Measurements from ENCODE around the gene PLXDC2.
A peak's percentile ranks its signal among the peaks of the same experiment; 100 is the strongest.

PLXDC2 gene

DNA sequence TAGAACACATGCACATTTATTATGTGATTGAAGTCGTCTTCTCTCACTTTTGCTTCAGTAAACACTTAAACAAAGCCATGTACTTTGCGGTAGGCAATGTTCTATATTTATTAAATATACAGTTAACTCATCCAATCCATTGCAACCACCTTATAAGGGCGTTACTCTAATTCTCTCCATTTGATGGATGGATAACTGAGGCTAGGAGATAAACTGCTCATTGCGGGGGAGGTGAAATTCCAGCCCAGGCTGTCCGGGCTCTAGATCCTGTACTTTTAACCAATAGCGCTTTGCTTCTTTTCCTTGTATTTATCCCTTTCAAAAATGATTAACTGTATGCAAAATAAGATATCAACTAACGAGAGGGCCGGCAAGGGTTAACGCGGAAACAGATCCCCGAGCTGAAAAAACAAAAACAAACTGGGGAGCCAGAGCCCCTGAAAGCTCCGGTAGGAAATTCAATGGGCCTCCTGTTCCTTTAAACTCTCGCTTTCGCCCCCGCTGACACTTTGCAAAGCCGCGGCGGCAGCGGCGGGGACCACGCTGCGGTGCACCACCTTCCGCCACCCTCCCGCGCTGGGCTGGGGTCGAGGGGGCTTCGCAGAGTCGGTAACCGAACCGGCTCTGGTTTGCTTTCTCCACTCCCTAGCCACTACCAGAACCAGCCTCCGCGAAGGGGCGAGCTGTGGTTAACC is 1.0 kb upstream of the PLXDC2 start:
- no peak for FAIRE-seq
- TF ChIP-seq, protein P1, sequence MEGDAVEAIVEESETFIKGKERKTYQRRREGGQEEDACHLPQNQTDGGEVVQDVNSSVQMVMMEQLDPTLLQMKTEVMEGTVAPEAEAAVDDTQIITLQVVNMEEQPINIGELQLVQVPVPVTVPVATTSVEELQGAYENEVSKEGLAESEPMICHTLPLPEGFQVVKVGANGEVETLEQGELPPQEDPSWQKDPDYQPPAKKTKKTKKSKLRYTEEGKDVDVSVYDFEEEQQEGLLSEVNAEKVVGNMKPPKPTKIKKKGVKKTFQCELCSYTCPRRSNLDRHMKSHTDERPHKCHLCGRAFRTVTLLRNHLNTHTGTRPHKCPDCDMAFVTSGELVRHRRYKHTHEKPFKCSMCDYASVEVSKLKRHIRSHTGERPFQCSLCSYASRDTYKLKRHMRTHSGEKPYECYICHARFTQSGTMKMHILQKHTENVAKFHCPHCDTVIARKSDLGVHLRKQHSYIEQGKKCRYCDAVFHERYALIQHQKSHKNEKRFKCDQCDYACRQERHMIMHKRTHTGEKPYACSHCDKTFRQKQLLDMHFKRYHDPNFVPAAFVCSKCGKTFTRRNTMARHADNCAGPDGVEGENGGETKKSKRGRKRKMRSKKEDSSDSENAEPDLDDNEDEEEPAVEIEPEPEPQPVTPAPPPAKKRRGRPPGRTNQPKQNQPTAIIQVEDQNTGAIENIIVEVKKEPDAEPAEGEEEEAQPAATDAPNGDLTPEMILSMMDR (IDR thresholded peaks at IDR 0.05; ENCODE audit: insufficient read depth, missing control alignments) = no peak
- DNase-seq (ENCODE audit: insufficient read length, low spot score) = no peak

DNA sequence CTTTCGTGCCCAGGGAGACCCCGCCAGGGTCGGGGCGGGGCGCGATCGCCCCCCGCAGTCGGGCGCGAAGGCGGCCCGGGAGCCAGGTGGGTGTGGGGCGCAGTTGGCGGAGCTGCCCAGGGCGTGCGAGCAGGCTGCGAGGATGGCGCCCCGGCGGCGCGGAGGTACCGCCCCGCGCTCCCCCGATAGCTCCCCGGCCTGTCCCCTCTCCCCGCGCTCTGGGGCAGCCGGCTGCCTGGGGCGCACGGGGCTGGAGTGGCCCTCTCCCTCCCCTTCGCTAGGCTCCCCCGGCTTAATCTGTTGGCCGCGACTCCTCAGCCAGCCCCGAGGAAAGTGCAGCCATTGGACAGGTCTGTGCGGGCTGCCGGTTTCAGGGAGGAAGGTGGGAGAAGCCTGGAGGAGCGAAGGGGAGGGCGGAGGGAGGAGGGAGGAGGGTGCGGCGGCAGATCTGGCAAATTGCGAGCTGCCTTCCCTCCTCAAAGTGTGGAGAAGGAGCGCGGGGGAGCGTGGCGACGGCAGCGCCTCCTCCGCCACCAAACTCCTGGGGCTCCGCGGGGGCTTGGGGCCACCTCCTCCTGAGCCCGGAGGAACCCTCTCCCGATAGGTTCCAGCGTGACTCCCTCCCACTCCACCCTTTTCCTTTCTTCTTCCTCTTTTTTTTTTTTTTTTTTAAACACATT is 361 bp upstream of the PLXDC2 start:
- DNase-seq (ENCODE audit: insufficient read length, low spot score) = no peak
- FAIRE-seq = no peak
- TF ChIP-seq, protein P1 (IDR thresholded peaks at IDR 0.05; ENCODE audit: insufficient read depth, missing control alignments) = no peak

DNA sequence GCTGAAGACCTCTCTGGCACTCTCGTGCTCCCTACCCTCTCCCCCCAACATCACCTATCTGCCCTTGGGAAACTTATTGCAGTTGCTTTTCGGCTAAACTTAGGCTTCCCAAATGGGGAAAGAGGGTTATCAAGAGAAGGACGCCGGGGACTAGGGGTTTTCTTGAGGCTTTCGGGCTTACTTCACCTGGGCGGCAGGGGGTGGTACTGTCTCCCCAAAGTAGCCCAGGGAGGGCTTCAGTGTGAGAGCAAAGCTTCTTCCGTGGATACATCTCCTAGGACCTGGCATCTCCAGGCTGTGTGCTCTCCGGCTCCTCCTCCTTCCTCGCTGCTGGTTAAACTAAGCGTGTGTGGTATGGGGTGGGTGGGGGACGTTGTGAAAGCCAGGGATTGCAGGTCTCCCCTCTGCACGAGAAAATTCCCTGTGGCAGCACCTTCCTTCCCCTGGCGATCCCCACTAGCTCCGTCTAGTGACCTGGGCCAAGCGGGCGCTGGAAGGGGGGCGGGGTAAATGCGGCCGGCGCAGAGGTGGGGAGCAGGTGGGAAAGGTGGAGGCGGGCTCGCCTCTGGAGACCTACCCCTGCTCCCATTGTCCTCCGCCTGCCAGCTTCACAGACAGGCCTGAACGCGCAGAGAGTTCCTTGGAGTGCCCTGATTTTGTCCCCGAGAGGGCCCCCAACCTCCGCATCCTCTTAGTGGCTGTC is 1.1 kb downstream of the PLXDC2 start:
- no peak for FAIRE-seq

DNA sequence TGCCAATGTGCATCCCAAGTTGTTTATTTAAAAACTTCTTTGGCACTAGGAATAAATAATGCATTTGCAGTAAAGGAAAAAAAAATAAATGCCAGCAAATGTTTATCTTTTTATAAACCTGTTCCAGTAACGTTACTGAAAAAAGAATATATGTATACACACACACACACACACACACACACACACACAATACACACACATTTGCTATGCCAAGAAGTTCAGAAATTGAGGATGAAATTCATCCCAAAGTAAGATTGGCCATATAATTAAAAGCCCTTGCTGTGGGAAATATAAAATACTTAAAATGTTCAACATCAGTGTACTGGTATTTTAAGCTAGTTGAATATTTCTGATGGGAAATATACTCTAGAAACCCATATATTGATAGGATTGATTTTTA is 2.6 kb downstream of the PLXDC2 start:
- FAIRE-seq (no peak), DNase-seq (ENCODE audit: insufficient read length, low spot score) (no peak)
- TF ChIP-seq, protein P1 (IDR thresholded peaks at IDR 0.05; ENCODE audit: insufficient read depth, missing control alignments) = no peak

More for the DNA sequence above, 1.1 kb downstream of the PLXDC2 start:
- TF ChIP-seq, protein P1 (IDR thresholded peaks at IDR 0.05; ENCODE audit: insufficient read depth, missing control alignments) = no peak
- DNase-seq (ENCODE audit: insufficient read length, low spot score) = no peak

DNA sequence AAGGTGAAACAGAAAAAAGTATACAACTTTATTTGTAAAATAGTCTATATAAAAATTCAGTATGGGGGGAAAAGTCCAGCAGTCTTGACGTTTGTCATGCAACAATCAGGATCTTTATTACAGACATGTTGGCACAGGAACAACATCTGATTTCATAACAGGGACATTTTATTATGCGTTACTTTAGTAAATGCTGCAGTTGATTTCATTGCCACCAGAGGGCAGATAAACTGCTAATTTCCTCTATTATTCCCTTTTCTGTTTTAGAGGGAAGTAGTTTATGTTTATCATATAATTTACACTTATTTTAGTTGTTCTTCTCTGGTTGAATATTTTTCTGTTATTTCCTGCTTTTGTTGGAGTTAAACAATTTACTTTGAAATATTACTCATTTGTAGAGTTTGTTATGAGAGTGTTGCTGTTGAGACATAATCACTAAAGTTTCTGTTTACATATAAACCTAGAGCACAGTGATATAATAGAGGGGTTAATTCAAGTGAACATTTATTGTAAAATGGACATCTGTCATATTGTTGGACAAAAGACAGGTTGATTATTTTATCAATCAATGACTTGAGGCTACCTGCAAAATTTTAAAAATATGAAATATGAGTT is 3.3 kb downstream of the PLXDC2 start:
- FAIRE-seq (peak; percentile 66), DNase-seq (ENCODE audit: insufficient read length, low spot score) (no peak)
- TF ChIP-seq, protein P1 (IDR thresholded peaks at IDR 0.05; ENCODE audit: insufficient read depth, missing control alignments) = peak; percentile 80

DNA sequence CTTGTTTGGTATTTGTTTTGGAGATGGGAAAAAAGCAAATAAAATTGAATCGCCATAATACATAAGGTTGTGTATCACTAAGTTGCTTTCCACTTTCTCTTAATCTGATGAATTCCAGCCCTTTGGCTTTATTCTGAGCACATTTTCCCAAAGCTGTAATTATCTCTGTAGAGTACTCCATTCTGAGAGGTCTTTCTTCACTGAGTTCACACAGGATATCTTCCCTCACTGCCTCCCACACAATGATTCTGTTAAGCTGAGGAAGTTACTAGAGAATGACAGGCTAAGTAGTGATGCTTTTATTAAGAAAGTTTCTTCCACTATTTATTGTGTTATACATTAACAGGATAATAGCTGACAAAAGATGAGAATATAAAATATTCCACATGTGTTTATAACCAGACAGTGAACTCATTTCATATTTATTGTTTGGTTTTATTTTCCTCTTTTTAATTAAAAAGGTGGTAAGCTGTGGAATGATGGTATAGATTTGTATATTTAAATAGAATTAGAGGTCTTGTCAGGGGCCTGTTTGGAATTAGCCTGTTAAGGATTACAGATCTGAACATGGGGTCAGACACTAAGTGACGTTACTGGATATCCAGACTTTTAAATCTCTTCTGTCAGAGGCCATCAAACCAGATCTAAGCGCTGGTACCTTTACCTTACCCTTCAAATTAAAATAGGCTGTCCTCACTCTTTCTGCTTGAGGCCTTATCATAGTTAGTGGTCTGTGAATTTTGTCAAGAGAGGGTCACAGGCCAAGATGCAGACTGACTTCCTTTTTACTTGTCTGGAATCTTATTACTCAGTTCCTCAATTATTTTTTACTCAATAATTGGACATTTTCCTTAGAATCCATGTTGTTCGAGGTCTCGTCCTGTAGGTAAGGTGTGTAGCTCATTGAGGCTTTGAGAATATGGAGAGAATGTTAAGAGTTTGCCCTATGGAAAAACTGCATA is 8.4 kb downstream of the PLXDC2 start:
- TF ChIP-seq, protein P1 (IDR thresholded peaks at IDR 0.05; ENCODE audit: insufficient read depth, missing control alignments) = no peak
- no peak for DNase-seq (ENCODE audit: insufficient read length, low spot score)
- FAIRE-seq = no peak

Measured in D721Med (cell line).